GM19463 (cell line): ENCODE measurements around the gene IP6K2.
A peak's percentile ranks its signal among the peaks of the same experiment; 100 is the strongest.

ENCODE experiments used
- ATAC-seq: cut with Tn5 transposase; IDR thresholded peaks from one replicate; pipeline ENCODE4 v1.9.1; 2021; ENCODE audit warnings: mild to moderate bottlenecking, moderate library complexity; ENCODE audit not compliant: unreplicated experiment

The IP6K2 gene

GRCh38 chr3:48674505-48674904 is 42.5 kb downstream of the IP6K2 start:
- no peak for ATAC-seq

GRCh38 chr3:48672522-48672921 is 44.5 kb downstream of the IP6K2 start:
- ATAC-seq = no peak

DNA sequence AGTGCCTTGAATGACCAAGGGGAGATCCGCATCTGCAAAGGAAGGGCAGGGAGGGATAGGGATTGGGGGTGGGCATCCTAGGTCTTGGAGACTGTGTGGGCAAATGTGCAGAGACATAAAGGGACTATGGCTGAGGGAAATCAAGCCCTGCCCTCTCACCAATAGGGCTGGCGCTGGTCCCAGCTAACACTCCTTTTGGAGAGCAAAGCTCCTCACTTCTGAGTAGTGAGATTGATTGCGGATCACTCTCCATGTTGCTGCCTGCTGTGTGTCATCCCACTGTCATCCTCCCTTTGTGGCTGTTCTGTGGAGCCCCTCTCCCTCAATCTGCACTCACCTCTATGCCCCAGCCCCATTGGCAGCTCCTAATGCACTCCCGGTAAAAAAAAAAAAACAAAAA is 52.1 kb downstream of the IP6K2 start:
- ATAC-seq = no peak

GRCh38 chr3:48664313-48664644 is 52.7 kb downstream of the IP6K2 start:
- no peak for ATAC-seq

- ATAC-seq = peak; percentile 85
Observed at GRCh38 chr3:48663489-48664312, 53.3 kb downstream of the IP6K2 start.

- ATAC-seq = no peak
Observed at GRCh38 chr3:48662753-48663488, 54.1 kb downstream of the IP6K2 start, which contains the start of gene CELSR3. Gene CELSR3, minus strand, starts transcription at chr3:48662886. Its CDS starts 252 bp downstream, at chr3:48662634.

GRCh38 chr3:48662145-48662752 is 54.8 kb downstream of the IP6K2 start:
- ATAC-seq = no peak

GRCh38 chr3:48661501-48662144 is 55.4 kb downstream of the IP6K2 start:
- ATAC-seq = no peak

DNA sequence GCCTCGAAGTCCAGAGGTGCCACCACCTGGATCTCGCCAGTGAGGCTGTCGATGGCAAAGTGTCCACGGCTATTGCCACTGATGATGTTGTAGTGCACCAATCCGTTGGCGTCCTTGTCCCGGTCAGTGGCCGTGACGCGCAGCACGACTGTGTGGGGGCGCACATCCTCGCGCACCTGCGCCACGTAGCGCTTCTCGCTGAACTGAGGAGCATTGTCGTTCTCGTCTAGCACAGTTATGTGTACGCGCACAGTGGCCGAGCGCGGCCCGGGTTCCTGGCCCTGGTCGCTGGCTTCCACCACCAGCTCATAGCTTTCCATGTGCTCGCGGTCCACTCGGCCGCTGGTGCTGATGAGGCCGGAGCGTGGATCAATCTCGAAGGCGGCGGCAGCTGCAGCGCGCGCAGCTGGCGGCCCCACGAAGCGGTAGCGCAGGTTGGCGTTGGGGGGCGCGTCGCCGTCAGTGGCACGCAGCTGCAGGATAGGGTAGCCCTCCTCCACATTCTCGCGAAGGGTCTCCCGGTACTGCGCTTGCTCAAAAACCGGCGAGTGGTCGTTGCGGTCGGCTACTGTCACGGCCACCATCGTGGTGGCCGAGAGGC is 56.1 kb downstream of the IP6K2 start:
- ATAC-seq = no peak

GRCh38 chr3:48656841-48657281 is 60.2 kb downstream of the IP6K2 start:
- ATAC-seq = no peak

DNA sequence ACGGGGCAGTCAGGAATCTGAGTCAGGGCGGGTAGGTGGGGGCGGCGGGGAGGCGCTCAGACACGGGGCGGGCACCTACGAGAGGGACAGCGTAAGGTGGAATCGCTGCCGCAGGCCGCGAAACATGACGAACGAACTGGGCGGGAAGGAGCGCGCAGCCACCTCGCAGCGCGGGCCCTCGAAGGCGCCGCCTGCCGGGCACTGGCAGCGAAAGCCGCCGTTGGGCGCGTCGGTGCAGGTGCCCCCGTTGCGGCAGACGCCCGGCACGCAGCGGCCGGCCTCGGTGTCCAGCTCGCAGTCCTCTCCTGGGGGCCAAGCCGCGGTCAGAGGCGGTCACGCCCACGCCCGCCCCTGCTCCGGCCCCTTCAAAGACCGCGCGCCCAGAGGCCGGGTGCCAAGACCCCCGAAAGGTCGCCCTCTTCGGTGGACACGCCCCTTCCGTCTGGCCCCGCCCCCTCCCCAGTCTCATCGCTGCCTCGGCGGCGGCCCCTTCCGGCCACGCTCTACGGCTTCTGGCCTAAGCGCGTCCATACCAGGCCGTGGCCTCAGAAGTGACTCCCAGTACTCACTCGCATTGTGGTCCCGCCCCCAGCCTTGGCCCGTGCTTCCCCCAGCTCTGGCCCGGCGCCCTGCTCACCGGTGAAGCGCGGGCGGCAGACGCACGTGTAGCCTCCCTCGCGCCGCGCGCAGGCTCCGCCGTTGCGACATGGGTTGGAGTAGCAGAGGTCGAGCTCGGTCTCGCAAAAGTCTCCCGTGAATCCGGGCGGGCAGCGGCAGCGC is 60.8 kb downstream of the IP6K2 start:
- ATAC-seq = peak; percentile 65

- ATAC-seq = no peak
Observed at GRCh38 chr3:48655606-48656005, 61.4 kb downstream of the IP6K2 start.

DNA sequence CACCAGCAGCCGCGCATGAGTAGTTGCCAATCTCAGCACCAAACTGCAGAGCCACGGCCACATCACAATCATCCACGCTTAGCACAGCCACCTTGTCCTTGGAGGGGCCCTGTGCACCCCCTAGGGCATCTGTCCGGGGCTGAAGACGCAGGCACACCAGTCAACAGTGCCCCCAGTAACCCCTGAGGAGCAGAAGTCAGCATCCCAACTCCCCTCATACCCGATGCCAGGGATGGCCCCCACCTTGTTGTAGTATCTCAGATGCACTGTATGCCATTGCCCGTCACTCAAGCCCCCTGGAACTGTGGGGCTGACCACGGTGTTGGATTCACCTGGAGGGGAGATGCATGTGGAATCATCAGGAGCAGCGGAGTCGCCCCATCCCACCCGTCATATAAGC is 62.0 kb downstream of the IP6K2 start:
- ATAC-seq = no peak

- ATAC-seq = no peak
Observed at GRCh38 chr3:48652923-48653715, 63.9 kb downstream of the IP6K2 start.

DNA sequence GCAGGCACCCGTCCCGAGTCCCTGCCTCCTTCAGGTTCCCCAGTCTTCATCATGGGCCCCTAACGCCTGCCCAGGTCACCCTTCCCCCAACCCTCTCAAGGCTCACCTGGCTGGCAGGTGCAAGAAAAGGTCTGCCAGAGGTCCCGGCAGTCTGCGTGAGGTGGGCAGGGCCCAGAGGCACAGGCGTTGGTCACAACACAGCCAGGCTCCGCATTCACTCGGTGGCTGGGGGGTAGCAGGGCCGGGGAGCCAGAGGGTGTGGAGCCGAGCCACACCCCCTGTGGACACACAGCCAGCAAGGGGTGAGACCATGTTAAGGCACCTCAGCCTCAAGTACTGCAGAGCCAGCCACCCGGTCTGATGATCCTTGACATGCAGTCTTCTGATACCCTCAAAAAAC is 65.2 kb downstream of the IP6K2 start:
- ATAC-seq = no peak

DNA sequence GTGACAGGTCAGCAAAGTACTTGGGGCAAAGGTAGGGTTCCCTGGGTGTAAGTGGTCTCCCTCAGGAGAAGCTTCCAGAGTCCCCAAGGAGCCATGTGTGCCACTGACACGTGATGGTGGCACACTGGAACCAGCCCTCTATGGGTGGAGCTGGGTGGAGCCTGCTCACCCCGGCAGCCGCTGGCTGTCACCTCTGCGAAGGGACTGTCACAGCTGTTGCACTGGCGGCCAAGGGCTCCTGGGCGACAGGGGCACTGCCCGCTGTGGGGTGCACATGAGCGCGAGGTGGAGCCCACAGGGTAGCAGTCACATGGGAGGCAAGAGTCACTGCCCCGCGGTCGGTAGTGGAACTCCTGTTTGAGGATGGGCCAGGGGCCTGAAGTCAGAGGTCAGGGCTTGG is 66.3 kb downstream of the IP6K2 start:
- no peak for ATAC-seq

DNA sequence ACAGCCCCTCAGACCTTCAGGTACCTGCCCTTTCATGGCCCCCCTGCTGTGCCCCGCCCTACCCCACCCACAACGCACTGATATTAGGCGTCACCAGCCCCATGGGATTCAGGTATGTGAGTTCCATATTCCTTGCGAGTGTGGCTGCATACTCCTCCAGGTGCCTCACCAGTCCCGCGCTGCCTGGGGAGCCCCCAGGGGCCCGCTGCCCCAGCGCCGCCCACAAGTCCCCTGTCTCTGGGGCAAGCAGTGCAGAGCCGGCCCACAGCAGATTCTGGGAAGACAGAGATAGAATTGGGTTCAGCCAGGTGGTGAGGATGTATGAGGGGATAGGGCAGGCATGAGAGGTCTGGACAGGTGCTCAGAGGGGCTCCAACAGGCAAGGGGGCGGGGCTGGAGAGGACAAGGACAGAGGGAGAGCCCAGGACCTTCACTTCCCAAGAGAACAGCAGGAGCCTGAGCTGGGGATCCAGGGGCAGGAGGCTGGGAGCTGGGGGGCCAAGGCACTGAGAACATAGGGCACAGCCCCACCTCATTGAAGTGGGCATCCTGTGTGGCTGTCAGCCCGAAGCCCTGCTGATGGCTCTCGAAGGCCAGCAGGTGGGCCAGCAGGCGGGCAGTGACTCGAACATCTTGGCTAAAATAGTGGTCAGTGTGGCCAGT is 68.7 kb downstream of the IP6K2 start:
- no peak for ATAC-seq

DNA sequence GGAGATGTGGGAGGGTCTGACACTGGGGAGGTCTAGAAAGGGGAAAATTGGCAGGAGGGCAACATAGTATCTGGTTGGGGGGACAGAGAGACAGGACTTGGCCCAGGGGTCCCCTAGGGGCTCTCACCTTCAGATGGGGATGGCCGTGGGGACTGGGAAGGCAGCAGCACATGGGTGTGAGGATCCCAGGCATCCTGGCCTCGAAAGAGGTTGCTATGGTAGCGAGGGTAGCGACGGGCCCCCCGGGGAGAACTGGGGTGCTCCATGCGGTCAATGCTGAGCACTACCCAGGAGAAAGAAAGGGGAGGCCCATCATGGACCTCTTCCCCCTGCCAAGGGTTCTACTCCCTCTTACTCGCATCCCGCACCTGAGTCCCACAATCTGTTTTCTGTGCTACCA is 69.3 kb downstream of the IP6K2 start:
- no peak for ATAC-seq
